NCI-H2227 (cell line): ENCODE results near the gene BRPF3.
A peak's percentile ranks its signal among the peaks of the same experiment; 100 is the strongest.

ENCODE experiments used
- DNase-seq: peaks from one replicate; lab custom pipeline; 2025; ENCODE audit not compliant: unreplicated experiment; lab: John Stamatoyannopoulos, UW

The BRPF3 gene

DNA sequence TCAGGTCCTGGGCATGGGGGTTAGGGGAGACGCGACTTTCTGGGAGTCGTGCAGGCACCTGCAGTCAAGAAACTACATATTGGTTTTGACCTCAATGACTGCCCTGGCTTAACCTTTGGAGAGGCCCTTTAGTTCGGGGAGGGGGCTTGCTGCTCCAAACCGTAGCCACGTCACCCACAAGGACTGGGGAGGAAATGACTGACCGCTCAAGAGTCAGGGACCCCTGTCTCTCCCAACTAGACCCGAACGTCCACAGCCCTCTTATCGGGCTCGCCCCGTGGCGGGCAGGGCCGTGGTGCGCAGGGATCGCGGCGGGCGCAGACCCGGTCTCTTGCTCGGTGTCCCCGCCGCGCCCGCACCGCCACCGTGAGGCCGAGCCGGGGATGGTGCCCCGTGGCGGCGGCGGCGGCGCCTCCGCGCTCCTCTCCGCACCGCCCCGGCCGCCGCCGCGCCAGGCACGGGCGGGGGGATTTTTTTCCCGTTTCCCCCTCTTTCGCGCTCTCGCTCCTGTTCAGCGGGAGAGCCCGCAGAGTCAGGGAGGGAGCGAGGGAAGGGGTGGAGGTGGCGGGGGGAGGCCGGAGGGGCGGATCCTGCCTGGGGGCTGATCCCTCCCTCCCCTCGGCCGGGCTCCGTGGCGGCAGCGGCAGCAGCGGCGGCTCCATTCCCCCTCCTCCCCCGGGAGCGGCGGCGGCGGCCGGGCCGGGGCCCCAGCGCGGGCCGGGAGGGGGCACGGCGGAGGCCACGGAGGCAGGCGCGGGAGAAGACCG is at the start of gene BRPF3:
Gene BRPF3 (plus strand): TSS at position 632 of the 767 bp plus-strand sequence. CDS start 3,579 bp downstream, outside the sequence.
- peak; percentile 91 for DNase-seq

DNA sequence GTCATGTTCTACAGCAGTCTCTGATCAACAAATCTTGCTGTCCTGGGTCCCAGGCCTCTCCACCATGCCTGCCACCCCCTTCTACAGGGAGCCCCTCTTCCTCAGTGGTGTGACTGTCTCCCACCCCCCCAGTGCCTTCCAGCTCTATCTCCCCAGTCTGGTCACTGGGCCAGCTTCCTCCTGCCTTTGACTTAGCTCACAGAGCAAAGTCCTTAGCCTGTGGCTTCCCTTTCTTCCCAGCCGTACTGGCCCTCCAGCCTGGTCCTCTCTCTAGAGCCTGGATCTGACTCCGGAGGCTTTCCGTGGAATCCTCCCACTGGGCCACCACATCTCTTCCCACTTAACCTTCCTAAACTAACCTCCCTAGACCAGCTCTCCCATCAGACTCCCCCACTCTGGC is 49.2 kb upstream of the BRPF3 start:
- no peak for DNase-seq

DNA sequence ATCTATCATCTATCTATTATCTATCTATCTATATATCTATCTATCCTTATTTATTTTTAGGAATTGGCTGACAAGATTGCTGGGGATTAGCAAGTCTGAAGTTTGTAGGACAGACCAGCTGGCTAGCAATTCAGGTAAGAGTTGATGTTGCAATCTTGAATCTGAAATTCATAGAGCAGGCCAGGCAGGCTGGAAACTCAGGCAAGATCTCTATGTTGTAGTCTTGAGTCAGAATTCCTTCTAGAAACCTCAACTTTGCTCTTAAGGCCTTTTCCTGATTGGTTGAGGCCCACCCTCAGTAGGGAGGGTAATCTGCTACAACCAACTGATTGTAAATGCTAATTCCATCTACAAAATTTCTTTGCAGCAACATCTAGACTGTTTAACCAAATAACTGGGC is 47.1 kb upstream of the BRPF3 start:
- DNase-seq: no peak

DNA sequence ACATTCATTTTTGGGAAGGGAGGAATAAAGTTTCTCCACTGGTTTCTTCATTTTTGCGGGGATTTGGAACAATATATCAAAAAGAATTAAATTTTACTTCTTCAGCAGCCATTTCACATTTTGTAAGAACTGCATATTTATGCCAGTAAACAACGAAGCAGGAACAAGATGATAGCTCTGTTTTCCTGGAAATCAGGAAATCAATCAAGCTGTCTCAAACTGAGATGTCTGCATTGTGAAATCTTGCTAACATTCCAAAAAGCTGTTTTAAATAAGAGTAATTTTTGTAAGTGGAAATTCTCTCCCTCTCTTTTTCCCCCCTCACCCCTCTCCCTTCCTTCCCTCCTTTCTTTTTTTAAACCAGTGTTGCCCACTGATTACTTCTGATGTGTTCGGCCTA is 46.3 kb upstream of the BRPF3 start:
- no peak for DNase-seq

DNA sequence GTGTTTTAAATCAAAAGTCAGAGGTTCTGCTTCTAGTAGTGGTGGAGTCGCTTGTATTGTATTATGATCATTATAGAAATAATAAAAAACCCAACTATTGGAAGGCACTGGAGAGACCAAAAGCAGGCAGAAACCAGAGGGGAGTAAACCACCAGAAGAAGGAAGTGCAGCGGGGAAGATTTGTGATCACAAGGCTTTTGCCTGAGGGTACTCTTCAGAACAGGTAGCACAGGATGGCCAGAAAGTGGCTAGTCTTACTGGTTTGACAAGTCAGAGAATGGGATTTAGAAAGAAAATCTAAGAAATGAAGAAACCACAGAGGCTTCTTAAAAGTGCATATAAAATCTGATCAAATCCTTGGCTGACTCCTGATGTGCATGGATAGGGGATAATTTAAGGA is 42.3 kb upstream of the BRPF3 start:
- no peak for DNase-seq

DNA sequence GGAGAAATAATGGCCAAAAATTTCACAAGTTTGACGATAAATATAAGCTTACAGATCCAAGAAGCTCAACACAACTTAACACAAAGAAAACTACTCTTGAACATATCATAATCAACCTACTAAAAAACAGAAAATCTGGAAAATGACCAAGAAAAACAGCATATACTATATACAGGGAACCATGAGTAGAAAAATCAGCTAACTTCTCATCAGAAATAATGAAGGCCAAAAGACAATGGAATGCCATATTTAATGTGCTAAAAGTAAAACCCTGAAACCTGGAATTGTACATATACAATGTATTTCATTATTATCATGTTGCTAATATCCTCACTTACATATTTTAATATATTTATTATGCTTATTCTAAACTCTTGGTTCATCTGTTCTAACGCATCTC is 40.9 kb upstream of the BRPF3 start:
- DNase-seq: no peak

DNA sequence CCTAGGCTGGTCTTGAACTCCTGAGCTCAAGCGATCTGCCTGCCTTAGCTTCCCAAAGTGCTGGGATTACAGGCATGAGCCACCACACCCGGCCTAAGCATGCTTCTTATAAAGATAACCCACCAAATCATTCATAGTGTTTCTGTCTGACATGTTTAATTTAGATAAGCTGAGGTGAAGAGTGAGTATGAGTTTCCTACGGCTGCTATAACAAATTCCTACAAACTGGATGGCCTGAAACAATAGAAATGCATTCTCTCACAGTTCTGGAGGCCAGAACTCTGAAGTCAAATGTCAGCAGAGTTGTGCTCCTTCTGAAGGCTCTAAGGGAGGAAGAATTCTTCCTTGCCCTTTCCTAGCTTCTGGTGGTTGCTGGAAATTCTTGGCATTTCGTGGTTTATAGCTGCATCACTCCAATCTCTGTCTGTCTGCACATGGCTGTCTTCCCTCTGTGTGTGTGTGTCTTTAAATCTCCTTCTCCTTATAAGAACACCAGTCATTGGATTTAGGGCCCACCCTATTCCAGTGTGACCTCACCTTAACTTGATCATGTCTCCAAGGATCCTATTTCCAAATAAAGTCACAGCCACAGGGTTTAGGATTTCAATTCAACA is 36.3 kb upstream of the BRPF3 start:
- no peak for DNase-seq

DNA sequence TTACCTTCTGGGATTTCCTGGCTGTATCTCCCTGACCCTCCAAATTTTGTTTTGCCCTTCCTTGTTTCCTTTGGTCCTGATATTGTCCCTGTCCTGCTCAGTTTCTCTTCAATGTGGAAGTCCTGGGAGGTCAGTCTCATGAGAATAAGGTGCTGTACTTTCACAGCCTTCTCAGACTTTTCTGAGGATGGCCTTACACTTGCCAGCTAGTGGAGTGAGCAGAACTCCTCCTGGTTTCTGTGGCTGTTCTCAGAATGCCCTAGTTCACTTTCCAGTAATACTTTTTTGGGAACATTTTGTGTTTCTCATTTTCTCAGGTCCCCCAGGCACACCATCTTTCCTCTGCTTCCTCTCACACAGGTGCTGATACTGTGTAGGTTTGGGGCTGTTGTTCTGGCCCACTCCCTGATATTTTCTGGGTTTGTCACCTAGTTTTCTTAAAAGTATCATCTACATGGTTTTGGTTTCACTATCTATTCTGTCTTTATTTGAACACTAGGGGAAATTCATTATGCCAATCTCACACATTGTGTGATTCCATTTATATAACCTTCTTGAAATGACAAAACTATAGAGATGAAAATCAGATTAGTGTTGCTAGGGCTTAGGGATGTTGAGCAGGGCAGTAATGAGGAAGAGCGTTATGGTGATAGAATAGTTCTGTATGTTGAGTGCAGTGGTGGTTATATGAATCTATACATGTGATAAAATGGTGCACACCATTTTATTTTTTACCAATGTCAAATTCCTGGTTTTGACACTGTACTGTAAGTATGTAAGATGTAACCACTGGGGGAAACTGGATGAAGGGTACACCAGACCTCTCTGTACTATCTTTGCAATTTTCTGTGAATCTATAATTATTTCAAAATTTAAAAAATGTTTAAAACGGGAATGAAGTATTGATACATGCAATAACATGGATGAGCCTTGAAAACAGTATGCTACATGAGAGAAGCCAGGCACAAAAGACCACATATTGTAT is 27.2 kb upstream of the BRPF3 start:
- DNase-seq: no peak

DNA sequence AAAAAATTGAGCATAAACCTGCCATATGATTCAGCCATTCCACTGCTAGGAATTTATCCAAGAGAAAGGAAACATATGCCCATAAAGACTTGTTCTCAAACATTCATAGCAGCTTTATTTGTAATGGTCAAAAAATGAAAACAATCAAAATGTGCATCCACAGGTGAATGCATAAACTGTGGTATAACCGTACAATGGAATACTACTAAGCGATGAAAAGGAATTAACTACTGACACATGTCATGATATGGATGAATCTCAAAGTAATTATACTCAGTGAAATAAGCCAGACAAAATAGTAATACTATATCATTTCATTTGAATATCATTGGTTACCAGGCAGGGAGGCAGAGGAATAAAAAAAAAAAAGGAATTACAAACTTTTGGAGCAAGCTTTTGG is 25.8 kb upstream of the BRPF3 start:
- no peak for DNase-seq

DNA sequence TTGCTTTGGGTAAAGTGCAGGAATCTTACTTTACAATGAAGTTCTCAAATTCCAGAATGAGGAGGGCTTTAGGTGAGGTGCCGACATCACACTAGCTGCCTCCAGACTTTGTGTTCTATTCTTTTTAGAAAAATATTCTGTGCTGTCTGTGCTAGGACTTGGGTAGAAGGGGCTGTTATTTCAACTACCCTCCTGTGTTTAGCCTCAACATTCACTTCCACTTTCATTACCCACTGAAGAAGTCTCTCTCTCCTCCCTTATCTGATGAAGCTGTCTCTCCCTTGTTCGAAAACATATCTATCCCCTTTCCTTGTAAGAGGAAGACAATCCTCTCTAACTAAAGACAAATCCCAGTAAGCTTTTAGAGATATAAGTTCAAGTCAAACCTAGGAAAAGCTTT is 25.0 kb upstream of the BRPF3 start:
- no peak for DNase-seq

DNA sequence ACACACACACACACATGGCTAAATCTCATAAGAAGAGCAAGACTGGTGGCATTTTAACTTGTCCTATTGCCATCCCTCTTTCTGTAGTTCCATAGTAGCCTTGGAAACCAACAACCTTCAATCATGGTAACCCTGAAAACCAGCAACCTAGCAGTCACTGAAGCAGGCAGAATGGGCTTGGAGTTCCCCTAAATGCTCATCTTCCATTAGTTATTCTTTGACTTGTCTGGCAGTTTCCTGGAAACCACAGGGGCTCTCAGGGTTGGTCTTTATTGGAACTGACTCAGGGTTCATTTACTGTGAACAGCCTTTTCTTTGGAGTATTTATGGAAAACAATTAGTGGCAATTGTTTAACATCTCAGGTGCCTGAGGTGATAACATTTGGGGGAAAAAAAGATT is 19.4 kb upstream of the BRPF3 start:
- no peak for DNase-seq

DNA sequence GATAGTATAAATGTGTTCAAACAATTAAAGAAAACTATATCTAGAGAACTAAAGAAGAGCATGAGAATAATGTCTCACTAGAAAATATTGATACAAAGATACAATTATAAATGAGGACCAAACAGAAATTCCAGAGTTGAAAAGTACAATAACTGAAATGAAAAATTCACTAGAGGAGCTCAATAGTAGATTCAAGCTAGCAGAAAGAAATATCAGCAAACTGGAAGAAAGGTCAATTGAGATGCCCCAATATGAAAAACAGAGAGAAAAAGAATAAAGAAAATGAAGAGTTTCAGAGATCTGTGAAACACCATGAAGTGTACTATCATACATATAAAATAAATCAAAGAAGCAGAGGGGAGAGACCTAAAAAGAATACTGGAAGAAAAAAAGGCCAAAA is 18.0 kb upstream of the BRPF3 start:
- no peak for DNase-seq

DNA sequence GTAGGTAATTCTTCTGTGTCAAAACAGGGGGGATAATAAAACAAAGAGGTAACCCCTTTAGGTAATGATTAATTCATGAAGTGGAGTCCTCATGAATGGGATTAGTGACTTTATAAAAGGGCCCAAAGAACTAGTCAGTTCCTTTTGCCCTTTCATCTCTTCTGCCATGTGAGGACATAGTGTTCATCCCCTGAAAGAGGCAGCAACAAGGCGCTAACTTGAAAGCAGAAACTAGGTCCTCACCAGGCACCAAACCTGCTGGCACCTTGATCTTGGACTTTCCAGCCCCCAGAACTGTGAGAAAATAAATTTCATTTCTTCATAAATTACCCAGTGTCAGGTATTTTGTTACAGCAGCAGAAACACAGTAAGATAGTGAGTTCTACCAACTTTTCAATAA is 16.4 kb upstream of the BRPF3 start:
- no peak for DNase-seq

DNA sequence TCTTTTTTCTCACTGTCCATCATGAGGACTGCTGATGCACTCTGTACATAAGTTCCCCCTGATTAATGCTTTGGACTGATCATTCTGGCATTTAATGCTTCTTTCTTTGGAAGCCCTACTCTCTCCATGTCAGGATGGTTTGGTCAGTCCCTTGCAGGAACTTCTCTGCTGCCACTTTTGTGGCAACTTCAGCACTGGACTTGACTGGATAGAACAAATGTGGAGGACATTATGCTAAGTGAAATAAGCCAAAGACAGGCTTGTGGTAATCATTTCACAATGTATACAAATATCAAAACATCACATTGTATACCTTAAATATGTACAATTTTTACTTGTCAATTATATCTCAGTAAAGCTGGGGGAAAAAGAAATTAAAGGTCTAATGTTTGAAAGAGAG is 12.2 kb upstream of the BRPF3 start:
- no peak for DNase-seq

DNA sequence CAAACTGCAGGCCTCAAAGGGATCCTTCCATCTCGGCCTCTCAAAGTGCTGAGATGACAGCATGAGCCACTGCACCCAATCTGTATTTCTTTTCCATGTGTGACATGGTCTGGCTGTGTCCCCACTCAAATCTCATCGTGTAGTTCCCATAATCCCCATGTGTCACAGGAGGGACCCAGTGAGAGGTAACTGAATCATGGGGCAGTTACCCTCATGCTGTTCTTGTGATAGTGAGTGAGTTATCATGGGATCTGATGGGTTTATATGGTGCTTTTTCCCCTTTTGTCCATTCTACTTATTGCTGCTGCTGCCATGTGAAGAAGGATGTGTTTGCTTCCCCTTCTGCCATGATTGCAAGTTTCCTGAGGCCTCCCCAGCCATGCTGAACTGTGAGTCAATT is 10.3 kb upstream of the BRPF3 start:
- no peak for DNase-seq

DNA sequence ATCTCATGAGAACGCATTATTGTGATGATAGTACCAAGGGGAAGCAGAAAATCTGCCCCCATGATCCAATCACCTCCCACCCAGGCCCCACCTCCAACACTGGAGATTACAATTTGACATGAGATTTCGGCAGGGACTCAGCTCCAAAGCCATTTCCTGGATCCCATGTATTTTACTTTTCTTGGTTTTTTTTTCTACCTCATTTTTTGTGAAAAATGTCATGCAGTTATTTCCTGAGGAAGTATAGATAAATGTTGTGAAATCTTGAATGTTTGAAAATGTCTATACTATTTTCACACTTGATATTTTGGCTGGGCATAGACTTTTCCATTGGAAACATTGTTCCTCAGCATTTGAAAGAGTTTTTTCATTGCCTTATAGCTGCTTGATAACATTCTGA is 9.1 kb upstream of the BRPF3 start:
- DNase-seq: no peak

DNA sequence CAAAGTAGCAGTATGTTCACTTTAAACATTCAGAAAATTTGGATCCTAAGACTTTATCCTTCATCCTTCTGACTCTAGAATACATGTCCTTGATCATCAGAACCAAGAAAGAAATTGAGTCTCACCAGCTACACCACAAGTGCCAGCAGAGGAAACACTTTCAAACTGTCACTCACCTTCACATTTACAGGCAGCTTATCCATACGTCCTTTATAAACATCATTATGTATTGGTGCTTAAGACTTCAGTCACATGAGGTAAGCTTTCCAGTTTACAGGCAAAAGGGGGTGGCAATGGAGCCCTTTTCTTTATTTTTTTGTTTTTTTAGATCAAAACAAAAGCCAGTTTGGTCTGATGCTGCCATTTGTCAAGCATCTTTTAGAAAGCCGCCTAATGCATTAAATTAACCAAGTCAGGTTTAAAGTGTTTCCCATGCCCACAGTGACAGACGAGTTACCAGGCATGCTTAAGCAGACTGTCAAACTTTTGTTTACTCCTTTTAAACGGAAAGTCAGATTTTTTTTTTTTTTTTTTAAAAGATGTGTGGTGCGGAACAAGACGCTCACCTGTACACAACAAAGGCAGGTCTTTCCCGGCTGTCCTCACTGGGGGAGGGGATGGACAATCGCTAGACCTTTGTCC is 952 bp upstream of the BRPF3 start:
- DNase-seq: no peak

DNA sequence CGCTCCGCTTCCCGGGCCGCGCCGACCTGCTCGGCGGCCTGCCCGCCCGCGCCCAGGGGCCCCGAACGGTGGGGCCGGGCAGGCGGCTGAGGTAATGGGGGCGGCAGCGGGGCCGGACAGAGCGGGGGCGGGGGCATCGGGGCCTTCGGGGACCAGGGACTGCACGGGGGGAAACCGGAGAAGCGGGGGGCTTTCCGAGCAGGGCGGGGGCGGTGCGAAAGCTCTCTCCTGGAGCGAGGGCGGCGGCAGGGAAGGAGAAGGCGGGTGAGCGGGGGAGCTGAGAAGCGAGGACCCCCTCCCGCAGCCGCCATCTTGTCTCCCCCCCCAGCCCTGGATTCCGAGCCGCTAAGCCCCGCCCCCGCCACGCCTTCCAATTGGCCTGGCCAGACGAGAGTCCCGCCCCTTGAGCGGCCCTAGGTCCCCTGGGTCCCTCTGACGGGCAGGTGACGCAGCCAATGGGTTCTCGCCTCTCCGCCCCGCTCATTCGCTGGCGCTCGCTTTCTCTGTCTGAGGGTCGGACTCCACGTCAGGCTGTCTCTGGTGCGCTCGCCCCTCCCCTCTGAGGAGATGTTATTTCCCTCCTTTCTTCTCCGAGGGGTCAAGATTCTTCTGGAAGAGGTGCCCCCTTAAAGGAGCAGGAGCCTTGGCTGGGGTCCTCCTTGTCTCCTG is 470 bp downstream of the BRPF3 start:
- DNase-seq: peak; percentile 100

DNA sequence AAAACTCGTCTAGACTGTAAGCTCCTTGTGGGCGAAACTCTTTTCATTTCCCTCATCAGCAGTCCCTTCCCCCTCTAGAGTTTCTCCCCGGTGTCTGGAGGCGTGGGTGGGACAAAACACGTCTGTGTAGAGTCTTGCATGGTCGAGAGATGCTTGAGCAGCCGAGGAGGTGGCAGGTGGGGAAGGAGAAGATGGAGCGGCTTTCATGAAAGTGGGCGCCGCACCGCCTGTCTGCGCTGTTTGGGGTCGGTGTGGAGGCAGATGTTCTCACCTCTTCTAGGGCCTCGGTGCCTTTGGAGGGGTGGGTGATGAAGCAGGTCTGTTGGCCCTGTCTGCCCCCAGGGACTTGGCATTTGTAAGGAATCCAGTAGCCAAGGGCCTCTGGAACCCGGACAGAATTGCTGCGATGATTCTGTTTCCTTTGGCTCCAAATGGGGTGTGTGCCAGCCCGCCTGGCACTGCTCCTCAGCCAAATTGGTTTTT is 1.2 kb downstream of the BRPF3 start:
- no peak for DNase-seq

DNA sequence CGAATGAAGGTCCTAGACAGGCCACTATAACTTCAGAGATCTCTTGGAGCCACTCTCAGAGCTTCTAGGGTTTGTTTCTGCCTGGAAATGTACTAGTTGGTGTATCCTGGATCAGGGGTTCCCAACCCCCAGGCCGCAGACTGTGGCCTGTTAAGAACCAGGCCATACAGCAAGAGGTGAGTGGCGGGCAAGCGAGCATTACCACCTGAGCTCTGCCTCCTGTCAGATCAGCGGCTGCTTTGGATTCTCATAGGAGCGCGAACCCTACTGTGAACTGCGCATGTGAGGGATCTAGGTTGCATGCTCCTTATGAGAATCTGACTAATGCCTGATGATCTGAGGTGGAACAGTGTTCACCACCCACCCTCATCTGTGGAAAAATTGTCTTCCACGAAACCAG is 2.4 kb downstream of the BRPF3 start:
- DNase-seq: no peak
